ENCODE results near the gene ZNHIT3.

The ZNHIT3 gene

GRCh38 chr17:36514856-36515255, 28.4 kb downstream of the ZNHIT3 start:
- DNase-seq: no peak

GRCh38 chr17:36515837-36516236, 29.4 kb downstream of the ZNHIT3 start:
- no peak for DNase-seq

GRCh38 chr17:36523113-36523512, 36.6 kb downstream of the ZNHIT3 start:
- no peak for DNase-seq

DNA sequence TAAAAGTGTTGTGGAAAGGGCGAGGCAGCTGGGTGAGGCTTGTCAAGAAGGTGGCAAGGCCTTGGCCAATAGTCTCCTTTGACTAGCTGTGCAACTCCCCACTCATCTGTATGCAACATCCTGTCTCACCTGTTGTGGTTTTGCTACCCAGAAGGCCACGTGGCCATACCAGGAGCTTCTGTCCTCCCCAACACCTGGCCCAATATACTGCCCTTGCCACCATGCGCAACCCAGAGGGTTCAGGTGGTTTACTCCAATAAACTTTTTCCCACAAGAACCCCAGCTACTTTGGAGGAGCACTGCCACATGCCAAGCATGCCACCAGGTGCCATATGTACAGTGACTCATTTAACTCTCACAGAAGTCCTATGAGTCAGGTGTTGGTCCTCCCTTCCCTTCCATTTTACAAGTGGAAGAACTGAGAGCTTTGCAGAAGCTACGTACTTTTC, 38.0 kb downstream of the ZNHIT3 start:
- peak; percentile 42 to 47 for DNase-seq

GRCh38 chr17:36525113-36525512, 38.6 kb downstream of the ZNHIT3 start:
- DNase-seq: no peak

DNA sequence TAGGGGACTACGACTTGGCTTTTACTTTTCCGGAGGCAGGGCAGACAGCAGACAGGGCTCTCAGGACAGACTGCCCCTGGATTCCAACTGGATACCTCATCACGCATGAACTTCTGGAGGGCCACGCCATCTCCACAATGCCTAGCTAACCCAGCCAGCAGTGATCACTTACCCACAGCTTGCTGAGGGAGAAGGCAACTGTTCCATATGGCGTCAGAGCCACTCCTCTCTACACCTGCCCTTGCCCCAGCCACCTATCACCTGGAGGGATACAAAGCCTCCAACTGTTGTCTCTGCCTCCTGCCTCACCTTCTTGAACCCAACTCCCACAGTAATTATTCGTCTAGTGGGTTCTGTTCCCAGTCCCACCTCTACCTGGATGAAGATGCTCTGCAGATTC, 39.4 kb downstream of the ZNHIT3 start:
- peak; percentile 9 to 12 for DNase-seq

GRCh38 chr17:36527621-36528250, 41.3 kb downstream of the ZNHIT3 start:
- peak in 1 of 2 experiments; percentile 12 for DNase-seq

- peak in 1 of 2 experiments; percentile 7 for DNase-seq
These were observed 42.6 kb downstream of the ZNHIT3 start for GRCh38 chr17:36529121-36529520.

- DNase-seq: peak in 1 of 2 experiments; percentile 17
These were observed 46.0 kb downstream of the ZNHIT3 start for GRCh38 chr17:36532435-36532975.

DNA sequence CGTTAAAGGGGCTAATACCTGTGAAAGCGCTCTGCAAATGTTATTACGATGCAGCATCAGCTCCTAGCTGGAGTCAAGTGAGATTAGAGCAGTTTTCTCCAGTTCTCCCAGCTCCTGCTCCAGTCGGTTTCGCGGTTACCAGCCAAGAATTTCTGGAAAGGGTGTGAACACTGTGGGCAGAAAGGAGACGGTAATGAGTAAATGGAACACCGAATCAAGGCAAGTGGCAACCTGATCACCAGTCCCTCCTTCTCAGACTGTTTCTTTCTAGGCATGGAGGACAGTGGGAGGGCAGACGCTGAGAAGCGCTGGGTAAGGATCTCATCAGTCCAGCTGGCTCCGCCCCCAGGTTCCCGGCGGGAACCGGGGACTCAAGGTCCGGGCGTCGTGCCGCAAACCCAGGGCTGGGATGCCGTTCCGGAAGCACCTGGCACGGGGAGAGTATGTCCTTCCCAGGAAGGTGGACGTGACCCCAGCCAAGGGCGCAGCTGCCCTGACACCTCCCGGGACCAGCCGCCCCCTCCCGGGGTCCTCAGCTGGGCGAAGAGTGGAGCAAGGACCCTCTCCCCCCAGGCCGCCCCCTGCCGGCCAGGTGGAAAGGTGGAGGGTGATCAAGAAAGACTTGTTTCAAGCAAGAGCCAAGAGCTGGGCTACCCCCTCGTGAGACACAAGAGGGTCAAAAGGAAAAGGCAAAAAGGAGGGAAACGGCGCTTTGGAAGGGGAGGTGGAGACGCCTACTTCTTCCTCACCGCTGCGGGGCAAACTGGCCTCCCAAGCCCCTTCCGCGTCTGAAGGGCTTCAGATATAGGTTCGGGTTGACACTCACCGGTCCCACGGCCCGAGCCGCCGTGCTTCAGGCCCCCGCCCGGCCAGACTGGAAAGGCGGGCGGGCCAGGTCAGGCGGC, 47.7 kb downstream of the ZNHIT3 start:
- peak in 1 of 2 experiments; percentile 78 for DNase-seq

- DNase-seq: peak; percentile 90 to 93
These were observed 48.6 kb downstream of the ZNHIT3 start, which contains the start of the genes MYO19 and PIGW for GRCh38 chr17:36534840-36535668. Gene MYO19, minus strand, starts transcription at chr17:36534868. Its CDS starts 2,330 bp downstream, at chr17:36532538. Gene PIGW, plus strand, starts transcription at chr17:36534987. Its CDS starts 2,115 bp downstream, at chr17:36537102.

DNA sequence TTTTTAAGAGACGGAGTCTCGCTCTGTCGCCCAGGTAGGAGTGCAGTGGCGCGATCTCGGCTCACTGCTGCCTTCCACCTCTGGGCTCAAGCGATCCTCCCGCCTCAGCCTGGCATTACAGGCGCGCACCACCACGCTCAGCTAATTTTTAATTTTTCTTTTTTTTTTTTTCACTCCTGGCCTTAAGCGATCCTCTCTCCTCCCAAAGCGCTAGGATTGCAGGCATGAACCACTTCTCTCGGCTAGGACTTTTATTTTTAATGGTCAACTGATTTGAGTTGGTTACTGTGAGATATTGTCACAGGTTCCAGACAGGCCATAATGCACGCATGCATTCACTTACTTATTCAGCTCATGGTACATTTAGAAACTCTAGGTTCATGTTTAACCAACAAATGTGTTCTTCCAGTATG, 49.2 kb downstream of the ZNHIT3 start:
- no peak for DNase-seq

DNA sequence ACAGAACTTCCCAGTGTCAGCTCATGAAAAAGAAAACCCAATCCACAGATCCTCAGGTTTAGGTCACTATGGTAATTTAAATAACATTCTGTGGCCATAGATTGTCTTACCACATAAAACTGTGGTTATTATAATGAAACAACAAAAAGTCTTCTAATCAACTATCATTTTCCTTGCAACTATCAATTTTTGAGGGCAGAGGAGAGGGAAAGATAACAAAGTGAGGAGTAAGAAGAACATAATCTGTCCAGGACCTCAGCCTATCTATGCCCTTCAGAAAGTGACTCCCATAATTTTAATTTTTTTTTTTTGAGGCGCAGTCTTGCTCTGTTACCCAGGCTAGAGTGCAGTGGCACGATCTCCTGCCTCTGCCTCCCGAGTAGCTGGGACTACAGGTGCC, 54.2 kb downstream of the ZNHIT3 start:
- DNase-seq: no peak

GRCh38 chr17:36542755-36543154, 56.3 kb downstream of the ZNHIT3 start:
- DNase-seq: no peak

DNA sequence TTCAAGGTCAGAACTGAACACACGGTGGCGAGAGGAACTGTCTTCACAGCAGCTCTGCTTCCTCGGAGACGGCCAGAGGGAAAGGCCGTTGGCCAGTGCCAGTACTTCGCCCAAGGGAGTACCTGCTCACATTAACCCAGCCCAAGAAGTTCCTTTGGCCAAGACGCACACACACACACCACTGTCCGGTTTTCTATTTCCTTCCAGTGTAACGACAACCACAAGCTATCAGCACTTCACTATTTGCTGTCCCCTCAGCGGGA, 57.5 kb downstream of the ZNHIT3 start:
- no peak for DNase-seq

DNA sequence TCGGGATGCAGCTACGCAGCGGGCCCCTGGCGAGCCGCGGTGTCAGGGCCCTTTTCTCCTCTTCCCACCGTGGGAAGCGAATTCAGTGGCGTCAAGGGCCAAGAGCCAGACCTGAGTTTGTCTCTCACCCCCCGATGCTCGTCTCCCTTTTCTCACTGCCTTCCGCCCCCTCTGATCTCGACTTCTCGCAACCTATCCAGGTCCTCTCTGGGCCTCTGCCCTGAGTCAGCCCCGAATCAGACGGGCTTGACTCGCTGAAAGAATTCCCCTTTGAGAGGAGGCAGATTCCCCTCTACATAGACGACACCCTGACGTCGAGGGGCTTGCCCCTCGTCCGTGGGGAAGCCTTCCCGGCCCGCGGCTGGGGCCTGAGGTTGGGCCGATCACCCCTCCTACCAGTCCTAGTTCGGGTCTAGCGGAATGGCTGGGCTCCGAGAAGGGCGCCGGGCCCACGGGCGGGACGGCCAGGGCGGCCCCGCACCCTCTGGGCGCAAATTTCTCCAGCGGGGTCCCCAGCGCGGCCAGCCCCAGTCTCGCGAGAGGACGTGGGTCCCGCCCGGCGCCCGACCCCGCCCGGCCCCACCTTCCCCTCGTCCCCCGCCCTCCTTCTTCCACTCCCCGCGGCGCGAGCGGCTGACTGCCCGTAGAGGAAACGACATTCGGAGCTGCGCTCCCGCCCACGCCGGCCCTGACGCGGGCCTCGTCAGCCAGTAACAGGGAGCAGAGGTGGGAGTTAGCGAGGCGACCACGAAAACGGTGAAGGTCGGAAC, 58.0 kb downstream of the ZNHIT3 start, which contains the start of gene GGNBP2:
TSS of gene GGNBP2 (plus strand) at position 613 of the 770 bp plus-strand sequence. CDS start 806 bp downstream, outside the sequence.
- DNase-seq: peak; percentile 92 to 94

DNA sequence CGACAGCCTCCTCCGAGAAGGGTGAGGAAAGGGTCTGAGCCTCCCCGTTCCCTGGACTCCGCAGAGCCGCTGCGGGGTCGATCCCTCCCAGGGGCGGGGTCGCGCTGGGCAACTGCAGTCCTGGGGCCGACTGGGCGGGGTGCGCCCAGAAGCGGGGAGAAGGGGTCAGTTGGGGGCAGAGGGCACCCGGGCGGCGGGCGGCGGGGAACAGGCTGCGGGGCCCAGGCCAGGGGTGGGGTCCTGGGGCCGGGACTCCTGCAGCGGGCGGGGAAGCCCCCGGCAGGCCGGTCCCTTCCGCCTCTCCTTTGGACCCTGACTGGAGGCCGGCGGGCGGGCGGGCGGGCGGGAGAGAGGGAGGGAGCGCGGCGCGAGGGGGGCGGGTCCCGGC, 58.6 kb downstream of the ZNHIT3 start:
- no peak for DNase-seq

All from activated T-cell treated with anti-CD3 and anti-CD28 coated beads, Interleukin-2, amount 50 U/mL, for 48 hours (primary cell).